HG03342 (cell line): ENCODE data around the gene GPR183.

Experiments used
- ATAC-seq: cut with Tn5 transposase; IDR thresholded peaks from one replicate; pipeline ENCODE4 v1.9.1; 2021; ENCODE audit warnings: mild to moderate bottlenecking, moderate library complexity; ENCODE audit not compliant: unreplicated experiment

Gene GPR183

GRCh38 chr13:99307247-99307646 lies at the start of gene GPR183:
Gene GPR183, minus strand, starts transcription at chr13:99307399. Its CDS starts 11,254 bp downstream, at chr13:99296145.
- ATAC-seq, result peak; percentile 59

- ATAC-seq, result peak; percentile 73
Measured at GRCh38 chr13:99356262-99357091, 49.3 kb upstream of the GPR183 start.

- ATAC-seq, result no peak
Measured at GRCh38 chr13:99356012-99356261, 48.7 kb upstream of the GPR183 start.

- no peak for ATAC-seq
Measured at GRCh38 chr13:99355267-99356011, 48.2 kb upstream of the GPR183 start.

GRCh38 chr13:99354371-99354951 lies 47.3 kb upstream of the GPR183 start:
- no peak for ATAC-seq

GRCh38 chr13:99353836-99354235 lies 46.6 kb upstream of the GPR183 start:
- no peak for ATAC-seq

GRCh38 chr13:99353246-99353600 lies 46.0 kb upstream of the GPR183 start:
- ATAC-seq, result no peak

- no peak for ATAC-seq
Measured at GRCh38 chr13:99352351-99353245, 45.4 kb upstream of the GPR183 start.

- no peak for ATAC-seq
Measured at GRCh38 chr13:99351772-99352171, 44.6 kb upstream of the GPR183 start.

- no peak for ATAC-seq
Measured at GRCh38 chr13:99350191-99350590, 43.0 kb upstream of the GPR183 start.

GRCh38 chr13:99347911-99348451 lies 40.8 kb upstream of the GPR183 start:
- ATAC-seq, result peak; percentile 52

- ATAC-seq, result peak; percentile 24
Measured at GRCh38 chr13:99347335-99347878, 40.2 kb upstream of the GPR183 start.

- ATAC-seq, result no peak
Measured at GRCh38 chr13:99346335-99347042, 39.3 kb upstream of the GPR183 start.

GRCh38 chr13:99345345-99345744 lies 38.1 kb upstream of the GPR183 start:
- ATAC-seq, result no peak

- ATAC-seq, result no peak
Measured at GRCh38 chr13:99344610-99345208, 37.5 kb upstream of the GPR183 start.

- ATAC-seq, result no peak
Measured at GRCh38 chr13:99342723-99343315, 35.6 kb upstream of the GPR183 start.

- no peak for ATAC-seq
Measured at GRCh38 chr13:99341969-99342722, 34.9 kb upstream of the GPR183 start.

GRCh38 chr13:99340638-99341037 lies 33.4 kb upstream of the GPR183 start:
- ATAC-seq, result no peak
